CD4-positive, alpha-beta T cell treated with Interleukin-12 subunit alpha and Interleukin-12 subunit beta, for 1 hour (primary cell): ENCODE results near the gene FAM162B.
"Not testable (repeated sequence)": the region's sequence is repeated elsewhere in the genome, so short reads cannot be mapped to it uniquely, and the experiment has no call there.

ENCODE experiments used
- DNase-seq: peaks from one replicate; pipeline ENCODE4 v3.0.0-alpha.2; 2020

FAM162B gene

GRCh38 chr6:116714761-116715160 lies 50.8 kb downstream of the FAM162B start:
- DNase-seq: no peak

DNA sequence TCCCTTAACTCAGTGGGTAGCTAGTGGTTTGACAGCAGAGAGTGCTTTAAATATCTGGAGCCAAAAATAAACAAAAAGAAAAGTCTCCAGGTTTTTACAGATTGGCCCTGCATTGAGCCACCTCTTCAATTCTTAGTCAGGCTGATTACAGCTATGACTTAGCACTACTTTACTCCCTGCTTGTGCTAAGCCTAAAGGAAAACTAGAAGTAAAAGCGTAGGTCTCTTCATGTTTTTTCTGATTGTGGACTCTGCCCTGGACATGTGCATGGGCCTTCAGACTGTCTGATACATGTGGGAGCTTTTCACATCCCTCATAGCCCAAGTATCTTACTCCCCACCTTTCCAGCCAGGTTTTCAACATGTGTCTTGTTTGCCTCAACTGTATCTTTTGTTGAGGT lies 51.2 kb downstream of the FAM162B start:
- DNase-seq: no peak

- DNase-seq: no peak
These were observed 59.6 kb downstream of the FAM162B start for GRCh38 chr6:116705917-116706316.

DNA sequence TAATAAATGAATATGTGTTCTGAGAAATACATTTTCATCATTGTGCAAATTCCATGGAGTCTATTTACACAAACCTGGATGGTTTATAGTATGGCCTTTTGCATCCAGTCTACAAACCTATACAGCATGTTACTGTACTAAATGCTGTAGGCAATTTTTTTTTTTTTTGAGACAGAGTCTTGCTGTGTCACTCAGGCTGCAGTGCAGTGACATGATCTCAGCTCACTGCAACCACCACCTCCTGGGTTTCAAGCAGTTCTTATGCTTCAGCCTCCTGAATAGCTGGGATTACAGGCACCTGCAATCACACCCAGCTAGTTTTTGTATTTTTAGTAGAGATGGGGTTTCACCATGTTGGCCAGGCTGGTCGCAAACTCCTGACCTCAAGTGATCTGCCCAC lies 61.6 kb downstream of the FAM162B start:
- not testable (repeated sequence) for DNase-seq
